HepG2 (cell line): ENCODE data around the gene SBK1. TPM values are rescaled to one million over a fixed set of nuclear protein-coding genes. Genes with fewer than 3 reads are reported as not detected.

Experiments
- GABPB1 ChIP-seq: IDR thresholded peaks from 2 replicates; pipeline ENCODE4 v1.6.1; 2016; ENCODE audit warnings: mild to moderate bottlenecking, missing genetic modification reagents, moderate library complexity, missing compliant biosample characterization
- HDAC2 ChIP-seq: sonication (generic); formaldehyde crosslinking; IDR thresholded peaks from 2 replicates; pipeline ENCODE4 v1.4.0; 2020; ENCODE audit warnings: missing genetic modification reagents
- HOXA5 ChIP-seq: sonication (generic); formaldehyde crosslinking; IDR thresholded peaks from 2 replicates; pipeline ENCODE4 v1.4.0; 2020; ENCODE audit warnings: missing genetic modification reagents
- KDM5B ChIP-seq: sonication (generic); formaldehyde crosslinking; IDR thresholded peaks from 2 replicates; pipeline ENCODE4 v1.4.0; 2020; ENCODE audit warnings: missing genetic modification reagents, mild to moderate bottlenecking, borderline replicate concordance
- NCOA1 ChIP-seq: sonication (generic); formaldehyde crosslinking; IDR thresholded peaks from 2 replicates; pipeline ENCODE4 v1.9.0; 2021; ENCODE audit warnings: missing genetic modification reagents
- NPAS2 ChIP-seq: sonication (generic); formaldehyde crosslinking; IDR thresholded peaks from 2 replicates; pipeline ENCODE4 v1.8.0; 2022; ENCODE audit warnings: mild to moderate bottlenecking, missing genetic modification reagents, borderline replicate concordance
- RBM39 ChIP-seq: fragments of 200-400 bp; formaldehyde crosslinking; IDR thresholded peaks from one replicate; pipeline ENCODE4 v1.6.1; 2018; ENCODE audit warnings: antibody characterized with exemption, mild to moderate bottlenecking, low read depth, low read length; ENCODE audit not compliant: poor library complexity, severe bottlenecking
- SAFB2 ChIP-seq: sonication (generic); formaldehyde crosslinking; IDR thresholded peaks from 2 replicates; pipeline ENCODE4 v1.5.1; 2020; ENCODE audit warnings: missing genetic modification reagents, low read depth, mild to moderate bottlenecking, borderline replicate concordance
- ZBTB14 ChIP-seq: sonication (generic); formaldehyde crosslinking; IDR thresholded peaks from 2 replicates; pipeline ENCODE4 v1.4.0; 2020; ENCODE audit warnings: missing genetic modification reagents
- ZBTB39 ChIP-seq: sonication (generic); formaldehyde crosslinking; IDR thresholded peaks from 2 replicates; pipeline ENCODE4 v1.5.0; 2020; ENCODE audit warnings: missing genetic modification reagents
- ZNF136 ChIP-seq: sonication (generic); formaldehyde crosslinking; IDR thresholded peaks from 2 replicates; pipeline ENCODE4 v1.8.1; 2022; ENCODE audit warnings: low read depth, mild to moderate bottlenecking, moderate library complexity, missing genetic modification reagents
- ZNF180 ChIP-seq: sonication (generic); formaldehyde crosslinking; IDR thresholded peaks from 2 replicates; pipeline ENCODE4 v1.4.0; 2020; ENCODE audit warnings: low read depth, missing genetic modification reagents, borderline replicate concordance
- ZNF430 ChIP-seq: sonication (generic); formaldehyde crosslinking; IDR thresholded peaks from 2 replicates; pipeline ENCODE4 v1.9.0; 2021; ENCODE audit warnings: mild to moderate bottlenecking, missing genetic modification reagents
- ZNF687 ChIP-seq: sonication (generic); formaldehyde crosslinking; IDR thresholded peaks from 2 replicates; pipeline ENCODE4 v1.5.1; 2020; ENCODE audit warnings: mild to moderate bottlenecking, missing genetic modification reagents, moderate library complexity
- ZNF792 ChIP-seq: IDR thresholded peaks from 2 replicates; pipeline ENCODE4 v1.6.1; 2016
- polyA plus RNA-seq, 8 experiments: library from polyadenylated mRNA; depleted of rRNA in 3 of 8; stranded (reverse) in 7 of 8; unstranded in 1 of 8; fragments of >200 nt; fragmentation: Illumina TruSeq in 4 of 8; extraction: Trizol in 4 of 8; gene quantifications; 2 replicates each; pipeline versions ENCODE4 v1.2.1 to v1.2.3, GENCODE V29; 2011 to 2016; ENCODE audit warnings: low read depth in 4 of 8, missing spikeins in 1 of 8, mixed read lengths in 1 of 8; ENCODE audit not compliant: insufficient read depth in 1 of 8
- total RNA-seq, 5 experiments: library from RNA; depleted of rRNA; stranded (reverse); fragments of >200 nt; fragmentation: Illumina TruSeq; extraction: Trizol; gene quantifications; 2 replicates each; pipeline ENCODE4 v1.2.3, GENCODE V29; 2016; ENCODE audit warnings: low read depth in 1 of 5
- TF ChIP-seq, protein P1 (sequence below): sonication (generic); formaldehyde crosslinking; IDR thresholded peaks from 2 replicates; pipeline ENCODE4 v1.8.0; 2022; ENCODE audit warnings: missing genetic modification reagents, mild to moderate bottlenecking, borderline replicate concordance
- TF ChIP-seq, protein P2 (sequence below): sonication (generic); formaldehyde crosslinking; IDR thresholded peaks from 2 replicates; pipeline ENCODE4 v1.8.1; 2023; ENCODE audit warnings: mild to moderate bottlenecking, missing genetic modification reagents, borderline replicate concordance
- TF ChIP-seq, protein P3 (sequence below): sonication (generic); formaldehyde crosslinking; IDR thresholded peaks from 2 replicates; pipeline ENCODE4 v1.4.0; 2020; ENCODE audit warnings: mild to moderate bottlenecking, missing genetic modification reagents

The SBK1 gene
- total and polyA plus RNA-seq, 2 of the 13 experiments (the other 11 are each of a cell fraction or from before 2014, with no cell fraction given) = 0.15 to 0.17 TPM

- TF ChIP-seq ZNF180 (CRISPR knock-in tag) = no peak
- TF ChIP-seq HOXA5 (CRISPR knock-in tag) = no peak
- no peak for TF ChIP-seq ZNF792 (CRISPR knock-in tag)
- TF ChIP-seq, protein P1, sequence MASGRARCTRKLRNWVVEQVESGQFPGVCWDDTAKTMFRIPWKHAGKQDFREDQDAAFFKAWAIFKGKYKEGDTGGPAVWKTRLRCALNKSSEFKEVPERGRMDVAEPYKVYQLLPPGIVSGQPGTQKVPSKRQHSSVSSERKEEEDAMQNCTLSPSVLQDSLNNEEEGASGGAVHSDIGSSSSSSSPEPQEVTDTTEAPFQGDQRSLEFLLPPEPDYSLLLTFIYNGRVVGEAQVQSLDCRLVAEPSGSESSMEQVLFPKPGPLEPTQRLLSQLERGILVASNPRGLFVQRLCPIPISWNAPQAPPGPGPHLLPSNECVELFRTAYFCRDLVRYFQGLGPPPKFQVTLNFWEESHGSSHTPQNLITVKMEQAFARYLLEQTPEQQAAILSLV (CRISPR knock-in tag) = no peak
- TF ChIP-seq, protein P2, sequence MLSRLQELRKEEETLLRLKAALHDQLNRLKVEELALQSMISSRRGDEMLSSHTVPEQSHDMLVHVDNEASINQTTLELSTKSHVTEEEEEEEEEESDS (CRISPR knock-in tag) = no peak
- TF ChIP-seq, protein P3, sequence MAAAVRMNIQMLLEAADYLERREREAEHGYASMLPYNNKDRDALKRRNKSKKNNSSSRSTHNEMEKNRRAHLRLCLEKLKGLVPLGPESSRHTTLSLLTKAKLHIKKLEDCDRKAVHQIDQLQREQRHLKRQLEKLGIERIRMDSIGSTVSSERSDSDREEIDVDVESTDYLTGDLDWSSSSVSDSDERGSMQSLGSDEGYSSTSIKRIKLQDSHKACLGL (CRISPR knock-in tag) = 0 out of 2 replicates have a peak, but pooled peaks have one; percentile 24
- TF ChIP-seq NCOA1 = no peak
- peak; percentile 25 for TF ChIP-seq ZNF687 (CRISPR knock-in tag)
- TF ChIP-seq GABPB1 (CRISPR knock-in tag) = peak; percentile 27; the same call in 1 of the 2 replicates
- no peak for TF ChIP-seq HDAC2 (CRISPR knock-in tag)
- TF ChIP-seq ZBTB14 = no peak
- TF ChIP-seq ZBTB39 (CRISPR knock-in tag) = no peak
- TF ChIP-seq ZNF430 (CRISPR knock-in tag) = 0 out of 2 replicates have a peak, but pooled peaks have one; percentile 23
- no peak for TF ChIP-seq RBM39
- no peak for TF ChIP-seq NPAS2 (CRISPR knock-in tag)
- TF ChIP-seq SAFB2 (CRISPR knock-in tag) = no peak
- TF ChIP-seq ZNF136 (CRISPR knock-in tag) = no peak
- peak; percentile 52 for TF ChIP-seq KDM5B (CRISPR knock-in tag)
Observed at GRCh38 chr16:28292731-28293600, 641 bp downstream of the SBK1 start (continued).
